ENCODE results near the gene PRUNE2.
A peak's percentile ranks its signal among the peaks of the same experiment; 100 is the strongest.

Gene PRUNE2

GRCh38 chr9:76643399-76644117 is 262.4 kb downstream of the PRUNE2 start:
- DNase-seq (ENCODE audit: extremely low spot score, insufficient read length, low read depth), result no peak
- peak; percentile 91 for FAIRE-seq

- FAIRE-seq (no peak), DNase-seq (ENCODE audit: extremely low spot score, insufficient read length, low read depth) (no peak)
These were observed 263.2 kb downstream of the PRUNE2 start for GRCh38 chr9:76642701-76643209.

- DNase-seq (ENCODE audit: extremely low spot score, insufficient read length, low read depth), result no peak
- FAIRE-seq, result no peak
These were observed 263.8 kb downstream of the PRUNE2 start for GRCh38 chr9:76642074-76642473.

- FAIRE-seq (no peak), DNase-seq (ENCODE audit: extremely low spot score, insufficient read length, low read depth) (no peak)
These were observed 267.9 kb downstream of the PRUNE2 start for GRCh38 chr9:76638001-76638400.

DNA sequence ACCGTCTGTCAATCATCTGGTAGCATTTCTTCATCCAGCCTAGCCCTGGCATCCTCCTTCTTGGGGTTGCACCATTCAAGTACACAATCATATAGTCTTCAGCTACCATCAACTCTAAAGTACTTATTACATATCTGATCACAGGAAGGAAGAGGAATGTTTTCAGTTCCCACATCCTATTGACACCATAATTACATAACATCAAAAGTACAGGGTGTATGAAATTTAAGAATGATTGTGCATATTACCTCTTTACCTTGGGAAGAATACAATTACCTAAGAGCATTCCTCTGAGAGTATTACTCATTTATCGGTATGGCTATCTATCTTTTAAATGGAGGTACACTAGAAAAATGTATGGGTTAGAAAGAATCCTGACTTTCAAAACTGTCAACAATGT is 268.5 kb downstream of the PRUNE2 start:
- DNase-seq (ENCODE audit: extremely low spot score, insufficient read length, low read depth) (no peak), FAIRE-seq (no peak)

- DNase-seq (ENCODE audit: extremely low spot score, insufficient read length, low read depth) (no peak), FAIRE-seq (no peak)
These were observed 271.4 kb downstream of the PRUNE2 start for GRCh38 chr9:76634356-76635054.

GRCh38 chr9:76630916-76631315 is 275.0 kb downstream of the PRUNE2 start:
- no peak for DNase-seq (ENCODE audit: extremely low spot score, insufficient read length, low read depth)

DNA sequence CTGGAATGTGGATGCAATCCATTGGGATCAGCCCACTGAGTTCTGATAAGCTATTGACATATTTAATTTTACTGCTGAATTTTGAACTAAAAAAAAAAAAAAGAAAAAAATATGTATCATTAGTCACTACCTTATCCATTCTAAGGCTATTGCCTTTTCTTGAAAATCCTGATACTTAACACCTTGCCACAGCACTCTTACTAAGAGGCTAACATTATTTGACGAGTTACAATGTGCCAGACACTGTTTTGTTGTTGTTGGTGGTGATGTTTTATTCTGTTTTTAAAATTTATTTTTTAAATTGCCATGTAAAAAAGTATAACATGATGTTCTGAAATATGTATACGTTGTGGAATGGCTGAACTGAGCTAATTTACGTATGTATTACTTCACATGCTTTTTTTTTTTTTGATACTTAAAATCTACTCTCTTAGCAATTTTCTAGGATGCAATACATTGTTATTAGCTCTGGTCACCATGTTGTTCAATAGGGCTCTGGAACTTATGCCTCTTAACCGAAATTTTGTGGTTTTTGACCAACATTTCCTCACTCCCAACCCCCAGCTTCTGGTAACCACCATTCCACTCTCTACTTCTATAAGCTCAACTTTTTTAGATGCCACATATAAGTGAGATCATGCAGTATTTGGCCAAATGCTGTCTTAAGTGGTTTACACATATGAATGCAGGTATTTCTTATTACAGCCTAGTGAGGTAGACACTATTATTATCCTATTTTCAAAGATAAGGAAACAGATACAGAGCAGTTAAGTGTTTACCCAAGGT is 276.5 kb downstream of the PRUNE2 start:
- no peak for FAIRE-seq
- no peak for DNase-seq (ENCODE audit: extremely low spot score, insufficient read length, low read depth)

More at GRCh38 chr9:76630916-76631315, 275.0 kb downstream of the PRUNE2 start:
- FAIRE-seq, result no peak

GRCh38 chr9:76628155-76628554 is 277.8 kb downstream of the PRUNE2 start:
- no peak for FAIRE-seq
- no peak for DNase-seq (ENCODE audit: extremely low spot score, insufficient read length, low read depth)

DNA sequence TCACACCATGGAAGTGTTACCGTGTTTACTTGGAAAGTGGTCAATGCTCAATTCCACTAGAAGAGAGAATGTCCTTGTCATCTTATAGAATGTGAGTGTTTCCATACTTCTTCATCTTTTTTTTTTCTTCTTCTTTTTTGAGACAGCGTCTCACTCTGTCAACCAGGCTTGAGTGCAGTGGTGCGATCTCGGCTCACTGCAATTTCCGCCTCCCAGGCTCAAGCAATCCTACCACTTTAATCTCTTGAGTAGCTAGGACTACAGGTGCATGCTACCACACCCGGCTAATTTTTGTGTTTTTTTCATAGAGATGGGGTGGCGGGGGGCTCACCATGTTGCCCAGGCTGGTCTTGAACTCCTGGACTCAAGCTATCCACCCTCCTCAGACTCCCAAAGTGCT is 278.9 kb downstream of the PRUNE2 start:
- no peak for DNase-seq (ENCODE audit: extremely low spot score, insufficient read length, low read depth)
- no peak for FAIRE-seq

GRCh38 chr9:76626141-76626540 is 279.8 kb downstream of the PRUNE2 start:
- FAIRE-seq (no peak), DNase-seq (ENCODE audit: extremely low spot score, insufficient read length, low read depth) (no peak)

GRCh38 chr9:76624391-76625048 is 281.4 kb downstream of the PRUNE2 start:
- FAIRE-seq, result peak; percentile 36
- no peak for DNase-seq (ENCODE audit: extremely low spot score, insufficient read length, low read depth)

GRCh38 chr9:76620996-76621395 is 284.9 kb downstream of the PRUNE2 start:
- FAIRE-seq (no peak), DNase-seq (ENCODE audit: extremely low spot score, insufficient read length, low read depth) (no peak)

- FAIRE-seq, result no peak
- DNase-seq (ENCODE audit: extremely low spot score, insufficient read length, low read depth), result no peak
These were observed 285.3 kb downstream of the PRUNE2 start for GRCh38 chr9:76620581-76620980.

DNA sequence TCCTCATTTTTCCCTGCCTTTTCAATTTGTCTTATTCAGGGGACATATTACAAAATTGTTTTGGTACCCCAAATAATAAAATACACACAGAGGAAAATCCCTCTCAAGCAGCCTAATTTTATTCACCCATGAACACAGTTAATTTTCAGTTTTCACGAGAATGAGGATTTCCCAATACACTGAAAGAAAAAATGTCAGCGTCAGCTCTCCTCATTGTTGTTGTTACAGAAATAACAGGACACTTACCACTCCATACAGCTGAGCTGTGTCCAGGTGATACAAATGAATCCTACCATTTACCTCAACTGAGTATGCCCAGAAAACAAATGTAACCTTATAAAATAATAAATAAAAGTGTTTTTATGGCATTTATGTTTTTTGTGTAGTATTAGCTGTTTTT is 286.3 kb downstream of the PRUNE2 start:
- DNase-seq (ENCODE audit: extremely low spot score, insufficient read length, low read depth) (no peak), FAIRE-seq (no peak)

DNA sequence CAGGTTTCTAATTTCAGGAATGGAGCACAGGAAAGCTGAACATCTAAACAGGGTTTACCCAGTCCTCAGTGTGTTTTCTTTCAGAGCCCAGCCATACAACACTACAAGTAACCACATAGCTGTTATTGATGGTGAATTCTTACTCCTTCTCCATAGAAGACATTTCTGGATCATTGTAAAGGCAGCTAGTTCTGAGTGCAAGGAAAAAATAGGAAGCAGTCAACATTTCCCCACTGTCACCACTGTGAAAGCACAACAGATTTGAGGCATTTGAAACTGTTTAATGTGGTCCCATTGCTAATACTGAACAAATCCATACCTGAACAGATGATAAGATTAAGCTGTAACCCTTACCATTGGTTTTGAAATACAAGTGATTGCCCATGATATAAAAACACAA is 286.7 kb downstream of the PRUNE2 start:
- DNase-seq (ENCODE audit: extremely low spot score, insufficient read length, low read depth) (no peak), FAIRE-seq (no peak)

GRCh38 chr9:76618762-76619161 is 287.2 kb downstream of the PRUNE2 start:
- DNase-seq (ENCODE audit: extremely low spot score, insufficient read length, low read depth), result no peak

DNA sequence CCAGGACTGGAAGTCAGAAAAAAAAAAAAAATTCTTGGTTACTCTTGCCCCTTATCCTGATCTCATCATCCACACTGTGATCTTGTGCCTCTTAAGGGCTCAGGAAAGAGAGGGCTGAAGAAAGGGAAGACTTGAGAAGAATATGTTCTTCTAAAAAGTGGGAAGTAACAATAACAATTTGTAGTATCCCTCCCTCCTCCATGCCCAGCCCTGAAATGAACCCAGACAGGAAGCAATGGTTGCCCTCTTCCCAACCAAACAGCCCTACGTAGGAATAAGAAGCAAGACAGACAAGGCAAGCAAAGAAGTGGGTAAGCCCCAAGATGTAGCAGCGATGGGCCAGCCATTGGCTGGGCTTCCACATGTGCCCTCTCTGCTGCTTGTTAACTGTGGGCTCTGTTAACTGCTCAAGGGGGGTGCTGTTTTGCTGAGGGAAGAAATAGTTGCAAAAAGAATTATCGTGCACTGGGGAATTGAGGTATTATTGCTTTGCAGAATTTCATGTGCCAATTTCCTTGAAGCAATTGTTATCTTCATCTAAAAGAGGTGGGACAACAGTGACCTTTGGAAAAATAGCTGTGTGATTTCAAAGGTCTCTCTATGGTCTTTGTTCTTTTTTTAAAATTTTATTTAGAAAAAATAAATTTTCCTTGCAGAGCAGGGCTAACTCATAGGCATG is 288.3 kb downstream of the PRUNE2 start:
- FAIRE-seq, result no peak

More at GRCh38 chr9:76618762-76619161, 287.2 kb downstream of the PRUNE2 start:
- FAIRE-seq, result no peak

DNA sequence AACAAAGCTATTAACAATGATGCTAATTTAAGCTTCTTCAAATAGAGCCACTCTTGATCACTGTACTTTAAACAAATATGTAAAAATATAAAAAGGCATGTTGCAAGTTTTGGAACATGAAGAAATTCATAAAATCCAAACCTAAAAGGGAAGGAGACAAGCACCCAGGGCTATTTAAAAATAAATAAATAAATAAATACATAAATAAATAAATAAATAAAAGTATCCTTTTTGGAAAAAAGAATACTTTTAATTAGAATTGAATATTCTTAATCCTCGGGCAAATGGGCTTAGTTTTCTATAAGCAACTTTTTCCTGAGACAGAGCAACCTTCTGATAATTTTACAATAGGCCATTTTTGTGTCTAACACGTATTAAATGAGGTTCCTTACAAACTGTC is 289.1 kb downstream of the PRUNE2 start:
- no peak for FAIRE-seq
- no peak for DNase-seq (ENCODE audit: extremely low spot score, insufficient read length, low read depth)

More for the DNA sequence above, 288.3 kb downstream of the PRUNE2 start:
- no peak for DNase-seq (ENCODE audit: extremely low spot score, insufficient read length, low read depth)
